CD14-positive monocyte (primary cell): ENCODE measurements around the gene CHI3L1. TPM values are rescaled to one million over a fixed set of nuclear protein-coding genes. Genes with fewer than 3 reads are reported as not detected.

Source experiments
- DNase-seq, 3 donors: peaks; one replicate each; pipeline ENCODE4 v3.0.0-alpha.2; 2011 to 2022
- H2AFZ ChIP-seq: 2 replicates; pipeline ENCODE4 v1.6.0; 2012; ENCODE audit warnings: mild to moderate bottlenecking, low read depth, low read length, inconsistent platforms; ENCODE audit not compliant: insufficient read depth, poor library complexity, severe bottlenecking
- H3K27ac ChIP-seq, 2 donors: 1 replicate in 1 of 2; 2 replicates in 1 of 2; pipeline ENCODE4 v1.5.1; 2012 to 2013; ENCODE audit warnings: low read length in 2 of 2, control low read depth in 1 of 2, inconsistent platforms in 1 of 2, low read depth in 1 of 2, mild to moderate bottlenecking in 1 of 2
- H3K27me3 ChIP-seq, 2 donors: one replicate each; pipeline versions ENCODE4 v1.6.0 to v1.6.1; 2011 to 2013; ENCODE audit warnings: low read length in 2 of 2; ENCODE audit not compliant: control insufficient read depth in 2 of 2, insufficient read depth in 2 of 2
- H3K36me3 ChIP-seq, 2 donors: replicated peaks in 1 of 2; 1 replicate in 1 of 2; 2 replicates in 1 of 2; pipeline versions ENCODE4 v1.5.1 to v1.6.1; 2012 to 2013; ENCODE audit warnings: low read length in 2 of 2, control low read depth in 1 of 2, inconsistent platforms in 1 of 2, mild to moderate bottlenecking in 1 of 2; ENCODE audit not compliant: insufficient read depth in 2 of 2, control insufficient read depth in 1 of 2
- H3K4me1 ChIP-seq, 2 donors: 1 replicate in 1 of 2; 2 replicates in 1 of 2; pipeline versions ENCODE4 v1.5.1 to v1.6.1; 2012 to 2013; ENCODE audit warnings: low read length in 2 of 2, control low read depth in 1 of 2, inconsistent platforms in 1 of 2, mild to moderate bottlenecking in 1 of 2, moderate library complexity in 1 of 2; ENCODE audit not compliant: insufficient read depth in 2 of 2, control insufficient read depth in 1 of 2
- H3K4me2 ChIP-seq: replicated peaks from 2 replicates; pipeline ENCODE3; 2012; ENCODE audit warnings: low read length, moderate library complexity, mild to moderate bottlenecking; ENCODE audit not compliant: poor library complexity, severe bottlenecking; ENCODE audit errors: extremely low read depth
- H3K4me3 ChIP-seq, 3 experiments: fragments of 200-600 bp in 1 of 3; sonication (generic) in 1 of 3; replicated peaks in 1 of 3; 1 replicate in 2 of 3; 2 replicates in 1 of 3; pipeline ENCODE4 v1.5.1; 2011 to 2013; ENCODE audit warnings: low read length in 3 of 3, mild to moderate bottlenecking in 3 of 3, control low read depth in 2 of 3, low read depth in 2 of 3, inconsistent platforms in 1 of 3, moderate library complexity in 1 of 3
- H3K79me2 ChIP-seq: 2 replicates; pipeline ENCODE4 v1.6.0; 2012; ENCODE audit warnings: mild to moderate bottlenecking, control low read depth, inconsistent platforms, low read length, moderate library complexity; ENCODE audit not compliant: insufficient read depth
- H3K9ac ChIP-seq: 2 replicates; pipeline ENCODE4 v1.6.0; 2017; ENCODE audit warnings: low read length, mild to moderate bottlenecking; ENCODE audit not compliant: insufficient read depth, poor library complexity, severe bottlenecking
- H3K9me3 ChIP-seq, 2 donors: replicated peaks in 1 of 2; 1 replicate in 1 of 2; 2 replicates in 1 of 2; pipeline versions ENCODE4 v1.5.1 to v1.6.1; 2012 to 2013; ENCODE audit warnings: low read length in 2 of 2, control low read depth in 1 of 2; ENCODE audit not compliant: control insufficient read depth in 1 of 2, insufficient read depth in 1 of 2
- H4K20me1 ChIP-seq: 2 replicates; pipeline ENCODE4 v1.6.0; 2012; ENCODE audit warnings: mild to moderate bottlenecking, low read length, control low read depth, moderate library complexity; ENCODE audit not compliant: insufficient read depth
- H3K27ac Mint-ChIP-seq, 7 donors: one replicate each; pipeline ENCODE4 v1.8.0; 2020; ENCODE audit warnings: mild to moderate bottlenecking in 7 of 7, mixed read lengths in 7 of 7, moderate library complexity in 6 of 7, inconsistent platforms in 2 of 7
- H3K27me3 Mint-ChIP-seq, 3 donors: one replicate each; pipeline ENCODE4 v1.8.0; 2021 to 2022; ENCODE audit warnings: low read depth in 3 of 3, mild to moderate bottlenecking in 3 of 3, mixed read lengths in 3 of 3, moderate library complexity in 3 of 3, inconsistent platforms in 1 of 3
- H3K36me3 Mint-ChIP-seq, 2 donors: one replicate each; pipeline ENCODE4 v1.8.0; 2020; ENCODE audit warnings: mixed read lengths in 2 of 2, inconsistent platforms in 1 of 2, mild to moderate bottlenecking in 1 of 2
- H3K4me1 Mint-ChIP-seq: one replicate; pipeline ENCODE4 v1.8.0; 2020; ENCODE audit warnings: mild to moderate bottlenecking, mixed read lengths
- H3K4me3 Mint-ChIP-seq, 2 donors: one replicate each; pipeline ENCODE4 v1.8.0; 2020; ENCODE audit warnings: mild to moderate bottlenecking in 2 of 2, mixed read lengths in 2 of 2, moderate library complexity in 1 of 2
- H3K9me3 Mint-ChIP-seq, 7 donors: one replicate each; pipeline ENCODE4 v1.8.0; 2020 to 2022; ENCODE audit warnings: mixed read lengths in 7 of 7, mild to moderate bottlenecking in 6 of 7, moderate library complexity in 6 of 7, inconsistent platforms in 2 of 7
- CTCF ChIP-seq: fragments of 200-600 bp; IDR thresholded peaks from one replicate; pipeline ENCODE4 v1.8.0; 2022; ENCODE audit warnings: antibody characterized with exemption, mild to moderate bottlenecking
- WGBS: methylation state at CpG from one replicate; pipeline ENCODE4 v1.1.5; 2013; ENCODE audit warnings: missing lambda C conversion rate; ENCODE audit not compliant: insufficient coverage; 5-methylcytosine and 5-hydroxymethylcytosine counted together
- intact Hi-C, 2 donors: fragments of 100-400 bp; cut with micrococcal nuclease; formaldehyde crosslinking; loops; one replicate each; pipeline versions ENCODE4 v1.15.0 to v1.15.1; 2023
- polyA plus RNA-seq, 3 donors: library from polyadenylated mRNA; depleted of rRNA in 1 of 3; unstranded in 2 of 3; stranded (reverse) in 1 of 3; fragments of 300-500 nt in 2 of 3; fragments of >200 nt in 1 of 3; fragmentation: Illumina TruSeq in 2 of 3; gene quantifications; 1 replicate in 2 of 3; 2 replicates in 1 of 3; pipeline ENCODE4 v1.2.3, GENCODE V29; 2012 to 2021

The CHI3L1 gene
- polyA plus RNA-seq, 3 donors: 0.37 to 0.44 (median 0.43) TPM

- Histone ChIP-seq H3K9me3 (peaks cover 0 to 2% of the 10 kb centered on the region in 2 donors), H3K27ac (no peak overlapping the region), H2AFZ (no peak overlapping the region), H3K9ac (no peak overlapping the region), H3K4me3 (no peak overlapping the region), H3K36me3 (no peaks in the 10 kb centered on the region), H4K20me1 (no peaks in the 10 kb centered on the region), H3K79me2 (no peaks in the 10 kb centered on the region), H3K27me3 (peaks cover 0 to 4% of the 10 kb centered on the region in 2 donors), H3K4me2 (no peak overlapping the region), H3K4me1 (no peaks in the 10 kb centered on the region)
- H3K36me3 Mint-ChIP-seq: no peaks in the 10 kb centered on the region
- no peaks in the 10 kb centered on the region for H3K9me3 Mint-ChIP-seq
- H3K27me3 Mint-ChIP-seq: peaks cover 8 to 24% (median 10%) of the 10 kb centered on the region in 3 donors
- intact Hi-C loops: no loop called here
- no peak for DNase-seq
- WGBS: 100% methylated on average over 7 of the region's 7 CpGs
- H3K4me1 Mint-ChIP-seq: peaks cover 3% of the 10 kb centered on the region
- no peak overlapping the region for H3K4me3 Mint-ChIP-seq
- no peak for TF ChIP-seq CTCF
- H3K27ac Mint-ChIP-seq: no peak overlapping the region
These were observed 40.0 kb downstream of the CHI3L1 start for GRCh38 chr1:203146537-203146936.

GRCh38 chr1:203146042-203146369 is 40.5 kb downstream of the CHI3L1 start:
- H3K4me3 Mint-ChIP-seq: no peak overlapping the region
- no peaks in the 10 kb centered on the region for H3K9me3 Mint-ChIP-seq
- H3K4me1 ChIP-seq: no peaks in the 10 kb centered on the region
- no peak overlapping the region for H3K27ac ChIP-seq
- peaks cover 3% of the 10 kb centered on the region for H3K4me1 Mint-ChIP-seq
- no peaks in the 10 kb centered on the region for H3K36me3 ChIP-seq
- TF ChIP-seq CTCF: no peak
- H3K79me2 ChIP-seq: no peaks in the 10 kb centered on the region
- no peak overlapping the region for H3K9ac ChIP-seq
- H4K20me1 ChIP-seq: no peaks in the 10 kb centered on the region
- no peaks in the 10 kb centered on the region for H3K36me3 Mint-ChIP-seq
- H3K4me2 ChIP-seq: no peak overlapping the region
- peaks cover 0 to 2% of the 10 kb centered on the region in 2 donors for H3K9me3 ChIP-seq
- no peak overlapping the region for H3K4me3 ChIP-seq
- H3K27me3 ChIP-seq: peaks cover 0 to 5% of the 10 kb centered on the region in 2 donors
- H2AFZ ChIP-seq: no peak overlapping the region
- intact Hi-C loops: no loop called here
- no peak overlapping the region for H3K27ac Mint-ChIP-seq
- DNase-seq: no peak
- H3K27me3 Mint-ChIP-seq: peaks cover 8 to 24% (median 9%) of the 10 kb centered on the region in 3 donors
- WGBS: no CpG with 5 or more reads among the region's 2 CpGs
